SK-N-SH (cell line): ENCODE data around the gene NFRKB. TPM values are rescaled to one million over a fixed set of nuclear protein-coding genes. Genes with fewer than 3 reads are reported as not detected.

Experiments used
- CTCF ChIA-PET: fragments of 300-600, 350-600 bp; formaldehyde crosslinking; extraction: SDS; loops from one replicate; lab custom pipeline; 2021; lab: Yijun Ruan, JAX
- POLR2A ChIA-PET: fragments of 350-600 bp; sonication (Branson Sonifier 250); formaldehyde crosslinking; extraction: SDS; loops from one replicate; lab custom pipeline; 2020; ENCODE audit warnings: antibody characterized with exemption, inconsistent platforms; lab: Yijun Ruan, JAX
- DNase-seq: peaks from one replicate; pipeline ENCODE4 v3.0.0; 2012
- H2AFZ ChIP-seq: fragments of 200-600 bp; sonication (generic); 2 replicates; pipeline ENCODE4 v1.8.1; 2016; ENCODE audit warnings: antibody characterized with exemption, mild to moderate bottlenecking, low read depth
- H3F3A ChIP-seq: fragments of 200-600 bp; sonication (generic); replicated peaks from 2 replicates; pipeline ENCODE3; 2016; ENCODE audit warnings: antibody characterized with exemption, mild to moderate bottlenecking; ENCODE audit not compliant: insufficient read depth
- H3K27ac ChIP-seq, 2 experiments: fragments of 200-500 bp in 1 of 2; fragments of 200-600 bp in 1 of 2; sonication (Bioruptor generic) in 1 of 2; sonication (generic), shearing (Covaris generic) in 1 of 2; 2 replicates each; pipeline versions ENCODE4 v1.5.1 to v1.6.1; 2014 to 2016; ENCODE audit warnings: low read depth in 2 of 2, inconsistent platforms in 1 of 2, low read length in 1 of 2, mild to moderate bottlenecking in 1 of 2, mixed read lengths in 1 of 2
- H3K27me3 ChIP-seq: fragments of 200-600 bp; sonication (generic), shearing (Covaris generic); 2 replicates; pipeline ENCODE4 v1.6.1; 2016; ENCODE audit warnings: mixed run types; ENCODE audit not compliant: insufficient read depth
- H3K36me3 ChIP-seq, 2 experiments: fragments of 200-500 bp in 1 of 2; fragments of 200-600 bp in 1 of 2; sonication (Bioruptor generic) in 1 of 2; sonication (generic) in 1 of 2; replicated peaks in 1 of 2; 2 replicates each; pipeline versions ENCODE3 to v1.5.1; 2014 to 2016; ENCODE audit warnings: low read length in 1 of 2, mild to moderate bottlenecking in 1 of 2; ENCODE audit not compliant: insufficient read depth in 2 of 2, control insufficient read depth in 1 of 2
- H3K4me1 ChIP-seq, 2 experiments: fragments of 200-500 bp in 1 of 2; fragments of 200-600 bp in 1 of 2; sonication (Bioruptor generic) in 1 of 2; sonication (generic), shearing (Covaris generic) in 1 of 2; 2 replicates each; pipeline versions ENCODE4 v1.5.1 to v1.6.1; 2014 to 2016; ENCODE audit warnings: low read depth in 1 of 2, low read length in 1 of 2, mixed run types in 1 of 2; ENCODE audit not compliant: insufficient read depth in 2 of 2, control insufficient read depth in 1 of 2
- H3K4me2 ChIP-seq: fragments of 200-600 bp; sonication (generic), shearing (Covaris generic); 2 replicates; pipeline ENCODE4 v1.6.1; 2017; ENCODE audit warnings: mixed run types
- H3K4me3 ChIP-seq, 2 experiments: fragments of 200-500 bp in 1 of 2; fragments of 200-600 bp in 1 of 2; sonication (Bioruptor generic) in 1 of 2; sonication (generic), shearing (Covaris generic) in 1 of 2; 2 replicates each; pipeline versions ENCODE4 v1.5.1 to v1.8.1; 2014 to 2016; ENCODE audit warnings: low read depth in 2 of 2, inconsistent platforms in 1 of 2, low read length in 1 of 2, mild to moderate bottlenecking in 1 of 2, mixed read lengths in 1 of 2, moderate library complexity in 1 of 2
- H3K79me2 ChIP-seq: fragments of 200-600 bp; sonication (generic); 2 replicates; pipeline ENCODE4 v1.8.1; 2017; ENCODE audit warnings: mild to moderate bottlenecking; ENCODE audit not compliant: insufficient read depth
- H3K9ac ChIP-seq: fragments of 200-600 bp; sonication (generic); 2 replicates; pipeline ENCODE4 v1.6.1; 2017; ENCODE audit warnings: mixed run types
- H3K9me2 ChIP-seq: fragments of 200-600 bp; sonication (generic); 2 replicates; pipeline ENCODE4 v1.6.1; 2017; ENCODE audit warnings: mixed run types
- H3K9me3 ChIP-seq: fragments of 200-600 bp; sonication (generic); 2 replicates; pipeline ENCODE4 v1.6.1; 2017; ENCODE audit warnings: mixed run types, mild to moderate bottlenecking, moderate library complexity
- H4K20me1 ChIP-seq: fragments of 200-600 bp; sonication (generic); 2 replicates; pipeline ENCODE4 v1.6.1; 2017; ENCODE audit warnings: mild to moderate bottlenecking, mixed run types; ENCODE audit not compliant: insufficient read depth
- CHD2 ChIP-seq: fragments of 150-350 bp; IDR thresholded peaks from 2 replicates; pipeline ENCODE4 v1.6.1; 2018; ENCODE audit warnings: low read length; ENCODE audit not compliant: partially characterized antibody
- ELF1 ChIP-seq: IDR thresholded peaks from 2 replicates; pipeline ENCODE4 v1.4.0; 2012
- EP300 ChIP-seq, 2 experiments: IDR thresholded peaks; 2 replicates each; pipeline versions ENCODE4 v1.4.0 to v1.6.1; 2012; ENCODE audit warnings: borderline replicate concordance in 1 of 2, low read depth in 1 of 2, low read length in 1 of 2
- EZH2phosphoT487 ChIP-seq: fragments of 200-600 bp; sonication (generic); IDR thresholded peaks from 2 replicates; pipeline ENCODE4 v1.6.1; 2017; ENCODE audit warnings: low read depth, mixed run types, mild to moderate bottlenecking, antibody characterized with exemption, moderate library complexity, borderline replicate concordance
- FOSL2 ChIP-seq: IDR thresholded peaks from 2 replicates; pipeline ENCODE4 v1.4.0; 2012; ENCODE audit warnings: low read depth, mild to moderate bottlenecking, moderate library complexity, borderline replicate concordance
- FOXJ3 ChIP-seq: sonication (generic); formaldehyde crosslinking; IDR thresholded peaks from 2 replicates; pipeline ENCODE4 v1.5.1; 2020; ENCODE audit warnings: mild to moderate bottlenecking, missing genetic modification reagents
- FOXM1 ChIP-seq: IDR thresholded peaks from 2 replicates; pipeline ENCODE4 v1.4.0; 2012; ENCODE audit warnings: low read depth, mild to moderate bottlenecking
- GATA2 ChIP-seq: sonication (generic); formaldehyde crosslinking; IDR thresholded peaks from 2 replicates; pipeline ENCODE4 v1.5.0; 2020; ENCODE audit warnings: mild to moderate bottlenecking, missing genetic modification reagents
- POLR2AphosphoS5 ChIP-seq: IDR thresholded peaks from 2 replicates; pipeline ENCODE4 v1.6.1; 2012; ENCODE audit warnings: low read depth, low read length
- RCOR1 ChIP-seq: fragments of 150-350 bp; IDR thresholded peaks from 2 replicates; pipeline ENCODE4 v1.6.1; 2017; ENCODE audit warnings: antibody characterized with exemption, low read length
- RXRA ChIP-seq: IDR thresholded peaks from 2 replicates; pipeline ENCODE4 v1.4.0; 2012; ENCODE audit warnings: low read depth, mild to moderate bottlenecking, borderline replicate concordance
- SIN3A ChIP-seq: IDR thresholded peaks from 2 replicates; pipeline ENCODE4 v1.6.1; 2012; ENCODE audit warnings: low read depth, mild to moderate bottlenecking, low read length, moderate library complexity, borderline replicate concordance
- SMC3 ChIP-seq: IDR thresholded peaks from 2 replicates; pipeline ENCODE4 v1.6.1; 2012; ENCODE audit warnings: low read depth, low read length, improper control_type of control experiment
- TAF1 ChIP-seq: IDR thresholded peaks from 2 replicates; pipeline ENCODE4 v1.6.1; 2012; ENCODE audit warnings: low read depth, mild to moderate bottlenecking, low read length, moderate library complexity, borderline replicate concordance
- TEAD4 ChIP-seq: IDR thresholded peaks from 2 replicates; pipeline ENCODE4 v1.4.0; 2012; ENCODE audit warnings: mild to moderate bottlenecking, borderline replicate concordance; ENCODE audit not compliant: insufficient read depth
- YY1 ChIP-seq: IDR thresholded peaks from 2 replicates; pipeline ENCODE4 v1.4.0; 2012; ENCODE audit warnings: low read depth, mild to moderate bottlenecking
- WGBS: methylation state at CpG from one replicate; pipeline ENCODE4 v1.1.6; 2017; ENCODE audit warnings: low lambda C conversion rate; 5-methylcytosine and 5-hydroxymethylcytosine counted together
- polyA plus RNA-seq, 3 experiments: library from polyadenylated mRNA; depleted of rRNA; stranded (reverse); fragments of >200 nt; gene quantifications; 2 replicates each; pipeline ENCODE4 v1.2.3, GENCODE V29; 2012
- TF ChIP-seq, protein P1 (sequence below): IDR thresholded peaks from 2 replicates; pipeline ENCODE4 v1.4.0; 2012; ENCODE audit warnings: low read depth
- TF ChIP-seq, protein P2 (sequence below): IDR thresholded peaks from 2 replicates; pipeline ENCODE4 v1.4.0; 2012; ENCODE audit warnings: low read depth, borderline replicate concordance
- TF ChIP-seq, protein P3 (sequence below): fragments of 150-350 bp; IDR thresholded peaks from 2 replicates; pipeline ENCODE4 v1.6.1; 2016; ENCODE audit warnings: mild to moderate bottlenecking, low read depth, low read length
- TF ChIP-seq, protein P4 (sequence below): fragments of 200-600 bp; sonication (generic); IDR thresholded peaks from 2 replicates; pipeline ENCODE4 v1.6.1; 2017; ENCODE audit warnings: antibody characterized with exemption, mild to moderate bottlenecking, moderate library complexity

NFRKB gene
- polyA plus RNA-seq, 1 of the 3 experiments (the other 2 are of a cell fraction), result 13.5 TPM

DNA sequence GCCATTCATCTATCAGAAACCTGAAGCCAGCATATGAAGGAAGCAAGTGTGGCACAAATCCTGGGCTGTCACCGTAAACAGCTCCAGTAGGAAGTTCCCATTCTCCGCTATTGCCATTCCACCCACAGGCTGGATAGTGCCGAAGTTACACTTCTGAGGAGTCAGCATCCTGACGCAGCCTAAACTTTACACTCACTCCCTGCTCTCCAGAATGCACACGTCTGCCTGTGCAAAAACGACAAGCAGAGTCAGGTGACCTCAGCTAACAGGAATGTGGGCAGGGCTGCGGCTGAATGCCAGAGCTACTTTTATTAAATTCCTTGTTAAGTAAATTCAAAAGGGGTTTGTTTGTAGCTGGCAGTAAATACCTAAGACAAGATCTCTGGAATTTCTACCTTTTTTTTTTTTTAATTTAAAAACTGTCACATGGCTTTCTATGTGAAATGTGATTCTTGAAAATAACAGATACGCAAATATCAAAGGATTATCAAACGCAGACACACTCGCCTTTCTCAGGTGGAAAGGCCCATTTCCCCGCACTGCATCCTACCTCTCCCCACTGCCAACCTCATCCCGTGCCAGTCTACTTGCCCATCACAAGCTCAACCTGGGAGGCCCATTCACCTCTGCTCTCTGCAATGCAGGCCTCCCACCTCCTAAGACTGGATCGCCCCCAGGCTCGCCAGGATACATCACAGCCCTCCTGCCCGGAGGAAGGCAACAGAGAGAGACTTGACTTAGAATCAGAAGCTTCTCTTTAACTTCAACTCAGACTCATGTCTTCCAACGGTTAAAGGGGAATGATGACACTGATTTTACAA, 33.5 kb downstream of the NFRKB start (continued):
- TF ChIP-seq, protein P1, sequence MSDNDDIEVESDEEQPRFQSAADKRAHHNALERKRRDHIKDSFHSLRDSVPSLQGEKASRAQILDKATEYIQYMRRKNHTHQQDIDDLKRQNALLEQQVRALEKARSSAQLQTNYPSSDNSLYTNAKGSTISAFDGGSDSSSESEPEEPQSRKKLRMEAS, result 0 out of 2 replicates have a peak, but pooled peaks have one; percentile 25
- TF ChIP-seq, protein P2, sequence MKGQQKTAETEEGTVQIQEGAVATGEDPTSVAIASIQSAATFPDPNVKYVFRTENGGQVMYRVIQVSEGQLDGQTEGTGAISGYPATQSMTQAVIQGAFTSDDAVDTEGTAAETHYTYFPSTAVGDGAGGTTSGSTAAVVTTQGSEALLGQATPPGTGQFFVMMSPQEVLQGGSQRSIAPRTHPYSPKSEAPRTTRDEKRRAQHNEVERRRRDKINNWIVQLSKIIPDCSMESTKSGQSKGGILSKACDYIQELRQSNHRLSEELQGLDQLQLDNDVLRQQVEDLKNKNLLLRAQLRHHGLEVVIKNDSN, result no peak
- TF ChIP-seq, protein P3, sequence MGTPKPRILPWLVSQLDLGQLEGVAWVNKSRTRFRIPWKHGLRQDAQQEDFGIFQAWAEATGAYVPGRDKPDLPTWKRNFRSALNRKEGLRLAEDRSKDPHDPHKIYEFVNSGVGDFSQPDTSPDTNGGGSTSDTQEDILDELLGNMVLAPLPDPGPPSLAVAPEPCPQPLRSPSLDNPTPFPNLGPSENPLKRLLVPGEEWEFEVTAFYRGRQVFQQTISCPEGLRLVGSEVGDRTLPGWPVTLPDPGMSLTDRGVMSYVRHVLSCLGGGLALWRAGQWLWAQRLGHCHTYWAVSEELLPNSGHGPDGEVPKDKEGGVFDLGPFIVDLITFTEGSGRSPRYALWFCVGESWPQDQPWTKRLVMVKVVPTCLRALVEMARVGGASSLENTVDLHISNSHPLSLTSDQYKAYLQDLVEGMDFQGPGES, result no peak
- TF ChIP-seq, protein P4, sequence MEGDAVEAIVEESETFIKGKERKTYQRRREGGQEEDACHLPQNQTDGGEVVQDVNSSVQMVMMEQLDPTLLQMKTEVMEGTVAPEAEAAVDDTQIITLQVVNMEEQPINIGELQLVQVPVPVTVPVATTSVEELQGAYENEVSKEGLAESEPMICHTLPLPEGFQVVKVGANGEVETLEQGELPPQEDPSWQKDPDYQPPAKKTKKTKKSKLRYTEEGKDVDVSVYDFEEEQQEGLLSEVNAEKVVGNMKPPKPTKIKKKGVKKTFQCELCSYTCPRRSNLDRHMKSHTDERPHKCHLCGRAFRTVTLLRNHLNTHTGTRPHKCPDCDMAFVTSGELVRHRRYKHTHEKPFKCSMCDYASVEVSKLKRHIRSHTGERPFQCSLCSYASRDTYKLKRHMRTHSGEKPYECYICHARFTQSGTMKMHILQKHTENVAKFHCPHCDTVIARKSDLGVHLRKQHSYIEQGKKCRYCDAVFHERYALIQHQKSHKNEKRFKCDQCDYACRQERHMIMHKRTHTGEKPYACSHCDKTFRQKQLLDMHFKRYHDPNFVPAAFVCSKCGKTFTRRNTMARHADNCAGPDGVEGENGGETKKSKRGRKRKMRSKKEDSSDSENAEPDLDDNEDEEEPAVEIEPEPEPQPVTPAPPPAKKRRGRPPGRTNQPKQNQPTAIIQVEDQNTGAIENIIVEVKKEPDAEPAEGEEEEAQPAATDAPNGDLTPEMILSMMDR, result no peak
- TF ChIP-seq SMC3, result no peak
- no peak for TF ChIP-seq GATA2 (CRISPR knock-in tag)
- no peak for TF ChIP-seq ELF1
- TF ChIP-seq POLR2AphosphoS5, result peak; percentile 21; the same call in 1 of the 2 replicates
- no peak for TF ChIP-seq EP300 (IDR thresholded peaks at IDR 0.05; ENCODE audit: borderline replicate concordance in 1 of 2, low read depth in 1 of 2, low read length in 1 of 2)
- no peak for TF ChIP-seq FOXM1
- TF ChIP-seq TAF1, result no peak
- peak; percentile 52; the same call in 1 of the 2 replicates for TF ChIP-seq FOSL2
- no peak for TF ChIP-seq SIN3A
- no peak for TF ChIP-seq FOXJ3 (CRISPR knock-in tag)
- TF ChIP-seq RCOR1, result no peak
- TF ChIP-seq CHD2, result no peak
- TF ChIP-seq YY1, result no peak
- no peak for TF ChIP-seq RXRA

DNA sequence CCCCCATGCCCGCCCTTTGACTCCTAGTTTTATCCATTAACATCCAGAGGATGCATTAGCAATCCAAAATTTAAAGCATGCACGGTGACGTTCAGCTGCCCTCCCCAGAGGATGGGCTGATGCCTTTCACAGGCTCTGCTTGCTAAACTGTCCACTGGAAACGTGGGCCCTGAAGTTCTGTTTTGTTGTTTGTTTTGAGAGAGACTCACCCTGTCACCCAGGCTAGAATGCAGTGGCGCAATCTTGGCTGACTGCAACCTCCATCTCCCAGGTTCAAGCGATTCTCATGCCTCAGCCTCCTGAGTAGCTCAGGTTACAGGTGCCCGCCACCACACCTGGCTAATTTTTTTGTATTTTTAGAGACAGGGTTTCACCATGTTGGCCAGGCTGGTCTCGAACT, 39.3 kb downstream of the NFRKB start:
- DNase-seq, result no peak
- H3K27ac ChIP-seq, result no peak overlapping the region
- no peaks in the 10 kb centered on the region for H3K79me2 ChIP-seq
- H3K4me2 ChIP-seq, result no peak overlapping the region
- no peaks in the 10 kb centered on the region for H3K9me3 ChIP-seq
- H3K36me3 ChIP-seq, result peaks cover 0 to 4% of the 10 kb centered on the region in 2 experiments
- H3K9me2 ChIP-seq, result no peaks in the 10 kb centered on the region
- H3F3A ChIP-seq, result no peaks in the 10 kb centered on the region
- no peak overlapping the region for H2AFZ ChIP-seq
- peaks cover 26% of the 10 kb centered on the region for H3K27me3 ChIP-seq
- ChIA-PET CTCF (no interaction called here), POLR2A (no interaction called here)
- WGBS, result 97% methylated on average over 8 of the region's 8 CpGs
- H3K9ac ChIP-seq, result no peak overlapping the region
- H3K4me1 ChIP-seq, result peaks cover 0 to 14% of the 10 kb centered on the region in 2 experiments; a peak in 1 of 4 replicates
- no peak overlapping the region for H3K4me3 ChIP-seq
- H4K20me1 ChIP-seq, result no peaks in the 10 kb centered on the region
- TF ChIP-seq TAF1 (no peak), FOXM1 (no peak), FOSL2 (no peak), EZH2phosphoT487 (no peak), POLR2AphosphoS5 (no peak), CHD2 (no peak), SMC3 (no peak), TEAD4 (no peak), SIN3A (no peak), EP300 (IDR thresholded peaks at IDR 0.05; ENCODE audit: borderline replicate concordance in 1 of 2, low read depth in 1 of 2, low read length in 1 of 2) (no peak), GATA2 (CRISPR knock-in tag) (no peak)
- TF ChIP-seq, protein P1, result no peak
